Measurements from ENCODE around the gene SRM. TPM values are rescaled to one million over a fixed set of nuclear protein-coding genes. Genes with fewer than 3 reads are reported as not detected.

SRM gene
- total and polyA plus RNA-seq, 4 donors = 8.6 to 59.1 (median 24.3) TPM

- H3K4me3 ChIP-seq (ENCODE audit: low read depth in 1 of 3, low read length in 3 of 3) = peak within 1 kb of the TSS; percentile 61 to 97 (median 73)
- H3K36me3 ChIP-seq (ENCODE audit: control insufficient read depth in 4 of 4, insufficient read depth in 3 of 4, low read depth in 1 of 4, low read length in 3 of 4) = peaks cover 10 to 19% (median 13%) of the 10 kb centered on the region in 4 donors
- H3K9ac ChIP-seq (ENCODE audit: low read depth in 1 of 2, low read length in 2 of 2) = peak within 1 kb of the TSS; percentile 61 to 92
- DNase-seq (ENCODE audit: low spot score) = peak; percentile 53
- H3K4me1 ChIP-seq (ENCODE audit: control insufficient read depth in 4 of 4, insufficient read depth in 4 of 4, low read length in 3 of 4) = peaks cover 2 to 11% (median 8%) of the 10 kb centered on the region in 4 donors
- no peaks in the 10 kb centered on the region for H3K27me3 ChIP-seq (ENCODE audit: control insufficient read depth in 4 of 4, insufficient read depth in 4 of 4, low read length in 3 of 4)
- TF ChIP-seq JUND (IDR thresholded peaks at IDR 0.05) (no peak), REST (IDR thresholded peaks at IDR 0.05) (peak; percentile 85), FOXA1 (IDR thresholded peaks at IDR 0.05) (peak; percentile 45), HNF4G (IDR thresholded peaks at IDR 0.05) (peak; percentile 69), MAX (IDR thresholded peaks at IDR 0.05) (peak; percentile 81), SP1 (IDR thresholded peaks at IDR 0.05) (no peak), FOXA2 (IDR thresholded peaks at IDR 0.05) (peak; percentile 40), YY1 (IDR thresholded peaks at IDR 0.05) (peak; percentile 93), NR2F2 (IDR thresholded peaks at IDR 0.05) (peak; percentile 56), ZBTB33 (IDR thresholded peaks at IDR 0.05) (peak; percentile 78), HNF4A (conservative IDR thresholded peaks at IDR 0.05) (peak; percentile 90 to 92), RXRA (IDR thresholded peaks at IDR 0.05) (peak; percentile 97), TAF1 (conservative IDR thresholded peaks at IDR 0.05) (peak; percentile 77), RAD21 (IDR thresholded peaks at IDR 0.05) (peak in 1 of 2 donors; percentile 23), GABPA (IDR thresholded peaks at IDR 0.05 in 1 of 2, conservative IDR thresholded peaks at IDR 0.05 in 1 of 2) (peak in 1 of 2 donors; percentile 35), EGR1 (IDR thresholded peaks at IDR 0.05; ENCODE audit: low read depth in 2 of 2) (no peak)
- TF ChIP-seq, protein P1, sequence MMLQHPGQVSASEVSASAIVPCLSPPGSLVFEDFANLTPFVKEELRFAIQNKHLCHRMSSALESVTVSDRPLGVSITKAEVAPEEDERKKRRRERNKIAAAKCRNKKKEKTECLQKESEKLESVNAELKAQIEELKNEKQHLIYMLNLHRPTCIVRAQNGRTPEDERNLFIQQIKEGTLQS (IDR thresholded peaks at IDR 0.05) = peak; percentile 6
- TF ChIP-seq, protein P2, sequence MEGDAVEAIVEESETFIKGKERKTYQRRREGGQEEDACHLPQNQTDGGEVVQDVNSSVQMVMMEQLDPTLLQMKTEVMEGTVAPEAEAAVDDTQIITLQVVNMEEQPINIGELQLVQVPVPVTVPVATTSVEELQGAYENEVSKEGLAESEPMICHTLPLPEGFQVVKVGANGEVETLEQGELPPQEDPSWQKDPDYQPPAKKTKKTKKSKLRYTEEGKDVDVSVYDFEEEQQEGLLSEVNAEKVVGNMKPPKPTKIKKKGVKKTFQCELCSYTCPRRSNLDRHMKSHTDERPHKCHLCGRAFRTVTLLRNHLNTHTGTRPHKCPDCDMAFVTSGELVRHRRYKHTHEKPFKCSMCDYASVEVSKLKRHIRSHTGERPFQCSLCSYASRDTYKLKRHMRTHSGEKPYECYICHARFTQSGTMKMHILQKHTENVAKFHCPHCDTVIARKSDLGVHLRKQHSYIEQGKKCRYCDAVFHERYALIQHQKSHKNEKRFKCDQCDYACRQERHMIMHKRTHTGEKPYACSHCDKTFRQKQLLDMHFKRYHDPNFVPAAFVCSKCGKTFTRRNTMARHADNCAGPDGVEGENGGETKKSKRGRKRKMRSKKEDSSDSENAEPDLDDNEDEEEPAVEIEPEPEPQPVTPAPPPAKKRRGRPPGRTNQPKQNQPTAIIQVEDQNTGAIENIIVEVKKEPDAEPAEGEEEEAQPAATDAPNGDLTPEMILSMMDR (IDR thresholded peaks at IDR 0.05; ENCODE audit: low read depth, low read length, missing input control) = no peak
- WGBS = 43% methylated on average over 28 of the region's 28 CpGs
- H3K9me3 ChIP-seq (ENCODE audit: control insufficient read depth in 4 of 4, low read length in 3 of 4) = no peaks in the 10 kb centered on the region
- H3K27ac ChIP-seq (ENCODE audit: low read depth in 1 of 2, low read length in 2 of 2) = peak within 1 kb of the TSS; percentile 78 to 100
Observed at GRCh38 chr1:11046625-11047365, 13.0 kb downstream of the SRM start, which contains the start of gene MASP2. Gene MASP2, minus strand, starts transcription at chr1:11047239. Its CDS starts 32 bp downstream, at chr1:11047207.

All from liver (tissue), 9 donors.